ENCODE data around the gene C22orf15.

The C22orf15 gene

GRCh38 chr22:23751441-23751996 is 11.3 kb upstream of the C22orf15 start:
- no peak for DNase-seq

- DNase-seq: no peak
Observed at GRCh38 chr22:23752090-23752691, 10.6 kb upstream of the C22orf15 start.

GRCh38 chr22:23752750-23753149 is 10.0 kb upstream of the C22orf15 start:
- no peak for DNase-seq

- no peak for DNase-seq
Observed at GRCh38 chr22:23753385-23753784, 9.4 kb upstream of the C22orf15 start.

GRCh38 chr22:23754220-23754919 is 8.4 kb upstream of the C22orf15 start, which contains the start of gene VPREB3:
TSS of gene VPREB3 (minus strand) at chr22:23754425. CDS start at chr22:23754363, 62 bp downstream.
- DNase-seq: no peak

GRCh38 chr22:23754980-23755636 is 7.7 kb upstream of the C22orf15 start:
- no peak for DNase-seq

- DNase-seq: no peak
Observed at GRCh38 chr22:23755711-23756110, 7.1 kb upstream of the C22orf15 start.

GRCh38 chr22:23756891-23757290 is 5.9 kb upstream of the C22orf15 start:
- no peak for DNase-seq

GRCh38 chr22:23759566-23759965 is 3.2 kb upstream of the C22orf15 start:
- no peak for DNase-seq

- no peak for DNase-seq
Observed at GRCh38 chr22:23760056-23760455, 2.7 kb upstream of the C22orf15 start.

- DNase-seq: no peak
Observed at GRCh38 chr22:23763579-23763945, 772 bp downstream of the C22orf15 start.

- DNase-seq: no peak
Observed at GRCh38 chr22:23763954-23764353, 1.2 kb downstream of the C22orf15 start.

- DNase-seq: no peak
Observed at GRCh38 chr22:23764899-23765881, 2.4 kb downstream of the C22orf15 start.

GRCh38 chr22:23767303-23767672 is 4.5 kb downstream of the C22orf15 start:
- DNase-seq: no peak

GRCh38 chr22:23767673-23768548 is 5.1 kb downstream of the C22orf15 start, which contains the start of gene CHCHD10:
TSS of gene CHCHD10 (minus strand) at chr22:23767972. CDS start at chr22:23767874, 98 bp downstream.
- no peak for DNase-seq

- DNase-seq: no peak
Observed at GRCh38 chr22:23769321-23769965, 6.7 kb downstream of the C22orf15 start.

GRCh38 chr22:23772315-23772648 is 9.5 kb downstream of the C22orf15 start:
- DNase-seq: no peak

GRCh38 chr22:23772649-23773473 is 10.1 kb downstream of the C22orf15 start, which contains the start of gene MMP11:
TSS of gene MMP11 (plus strand) at chr22:23772849. CDS start at chr22:23772871, 22 bp downstream.
- no peak for DNase-seq

GRCh38 chr22:23773483-23774113 is 10.8 kb downstream of the C22orf15 start:
- no peak for DNase-seq
